ENCODE measurements around the gene TMEM187.

DNA sequence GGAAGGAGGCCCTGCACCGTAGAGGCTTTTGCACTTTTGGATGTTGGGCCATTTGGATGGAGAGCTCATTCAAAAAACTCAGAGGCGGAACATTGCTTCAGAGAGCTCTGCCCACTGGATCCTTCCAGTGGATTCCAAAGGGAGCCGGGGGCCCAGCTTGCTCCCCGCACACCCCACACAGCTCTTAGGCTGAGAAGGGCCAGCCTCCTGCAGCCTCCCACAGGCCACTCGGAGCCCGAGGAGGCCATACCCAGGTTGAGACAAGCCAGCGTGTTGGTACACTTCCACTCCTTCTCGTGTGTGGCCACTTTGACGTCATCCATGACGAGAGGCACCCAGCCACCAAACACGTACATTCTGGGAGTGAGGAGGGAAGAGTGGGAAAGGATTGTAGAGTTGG, 11.3 kb upstream of the TMEM187 start:
- TF ChIP-seq POLR2A (IDR thresholded peaks at IDR 0.05) (no peak), POLR2AphosphoS5 (IDR thresholded peaks at IDR 0.05) (no peak)

All from spleen (tissue), 3 donors.